ENCODE data around the gene DISC1.

DNA sequence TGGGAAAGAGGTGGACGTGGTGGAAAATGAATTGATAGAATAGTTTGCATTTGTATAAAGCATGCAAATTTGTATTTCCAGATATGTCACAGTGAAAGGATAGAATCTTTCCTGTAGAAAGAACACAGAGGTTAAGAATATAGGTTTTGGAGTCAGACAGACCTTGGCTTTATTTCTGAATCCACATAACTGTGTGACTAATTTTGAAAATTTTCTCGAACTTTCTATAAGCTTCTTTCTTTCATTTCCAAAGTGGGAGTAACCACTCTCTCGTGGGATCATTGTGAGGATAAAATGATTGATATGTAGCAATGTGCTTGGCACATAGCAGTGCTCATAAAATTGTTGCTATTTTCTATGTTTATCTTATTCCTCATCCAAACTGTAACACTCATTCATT, 108.8 kb downstream of the DISC1 start:
- TF ChIP-seq, protein P1, sequence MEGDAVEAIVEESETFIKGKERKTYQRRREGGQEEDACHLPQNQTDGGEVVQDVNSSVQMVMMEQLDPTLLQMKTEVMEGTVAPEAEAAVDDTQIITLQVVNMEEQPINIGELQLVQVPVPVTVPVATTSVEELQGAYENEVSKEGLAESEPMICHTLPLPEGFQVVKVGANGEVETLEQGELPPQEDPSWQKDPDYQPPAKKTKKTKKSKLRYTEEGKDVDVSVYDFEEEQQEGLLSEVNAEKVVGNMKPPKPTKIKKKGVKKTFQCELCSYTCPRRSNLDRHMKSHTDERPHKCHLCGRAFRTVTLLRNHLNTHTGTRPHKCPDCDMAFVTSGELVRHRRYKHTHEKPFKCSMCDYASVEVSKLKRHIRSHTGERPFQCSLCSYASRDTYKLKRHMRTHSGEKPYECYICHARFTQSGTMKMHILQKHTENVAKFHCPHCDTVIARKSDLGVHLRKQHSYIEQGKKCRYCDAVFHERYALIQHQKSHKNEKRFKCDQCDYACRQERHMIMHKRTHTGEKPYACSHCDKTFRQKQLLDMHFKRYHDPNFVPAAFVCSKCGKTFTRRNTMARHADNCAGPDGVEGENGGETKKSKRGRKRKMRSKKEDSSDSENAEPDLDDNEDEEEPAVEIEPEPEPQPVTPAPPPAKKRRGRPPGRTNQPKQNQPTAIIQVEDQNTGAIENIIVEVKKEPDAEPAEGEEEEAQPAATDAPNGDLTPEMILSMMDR (IDR thresholded peaks at IDR 0.05) = no peak
- no peak for TF ChIP-seq POLR2AphosphoS5 (IDR thresholded peaks at IDR 0.05)
